Astrocyte of the hippocampus (primary cell): ENCODE measurements around the gene RARA.

Experiments
- DNase-seq: peaks from one replicate; pipeline ENCODE4 v3.0.0; 2011; ENCODE audit warnings: low read depth, low spot score

RARA gene

GRCh38 chr17:40309031-40309948, at the start of gene RARA:
TSS of gene RARA (plus strand) at chr17:40309180. CDS start at chr17:40331219, 22,039 bp downstream.
- DNase-seq = peak; percentile 51

GRCh38 chr17:40259505-40259904, 49.5 kb upstream of the RARA start:
- DNase-seq = no peak

- peak; percentile 27 for DNase-seq
Measured at GRCh38 chr17:40260528-40260927, 48.5 kb upstream of the RARA start.

- DNase-seq = no peak
Measured at GRCh38 chr17:40264458-40265185, 44.4 kb upstream of the RARA start.

- DNase-seq = no peak
Measured at GRCh38 chr17:40265337-40265736, 43.6 kb upstream of the RARA start.

GRCh38 chr17:40266882-40267281, 42.1 kb upstream of the RARA start:
- no peak for DNase-seq

GRCh38 chr17:40268141-40268712, 40.8 kb upstream of the RARA start:
- DNase-seq = peak; percentile 18

- DNase-seq = no peak
Measured at GRCh38 chr17:40278414-40278813, 30.6 kb upstream of the RARA start.

- no peak for DNase-seq
Measured at GRCh38 chr17:40279402-40279801, 29.6 kb upstream of the RARA start.

GRCh38 chr17:40281663-40282062, 27.3 kb upstream of the RARA start:
- peak; percentile 40 for DNase-seq

GRCh38 chr17:40283662-40284061, 25.3 kb upstream of the RARA start:
- DNase-seq = peak; percentile 88

- DNase-seq = peak; percentile 93
Measured at GRCh38 chr17:40284085-40284713, 24.8 kb upstream of the RARA start.

- DNase-seq = no peak
Measured at GRCh38 chr17:40286473-40286872, 22.5 kb upstream of the RARA start.

GRCh38 chr17:40287159-40287493, 21.9 kb upstream of the RARA start:
- no peak for DNase-seq

GRCh38 chr17:40287494-40288369, 21.2 kb upstream of the RARA start, which contains the start of gene CDC6:
TSS of gene CDC6 (plus strand) at chr17:40287879. CDS start at chr17:40289421, 1,542 bp downstream.
- peak; percentile 99 for DNase-seq

- peak; percentile 86 for DNase-seq
Measured at GRCh38 chr17:40290629-40291280, 18.2 kb upstream of the RARA start.

- no peak for DNase-seq
Measured at GRCh38 chr17:40291281-40291664, 17.7 kb upstream of the RARA start.

- no peak for DNase-seq
Measured at GRCh38 chr17:40293363-40293762, 15.6 kb upstream of the RARA start.

GRCh38 chr17:40295488-40296436, 13.2 kb upstream of the RARA start:
- DNase-seq = no peak
